HG03139 (cell line): ENCODE data around the gene PIMREG.
A peak's percentile ranks its signal among the peaks of the same experiment; 100 is the strongest.

Source experiments
- ATAC-seq: cut with Tn5 transposase; IDR thresholded peaks from one replicate; pipeline ENCODE4 v1.9.1; 2021; ENCODE audit not compliant: unreplicated experiment

PIMREG gene

GRCh38 chr17:6443692-6444570, at the start of gene PIMREG:
TSS of gene PIMREG (plus strand) at chr17:6444455. CDS start at chr17:6445111, 656 bp downstream.
- peak; percentile 86 for ATAC-seq

- no peak for ATAC-seq
Observed at GRCh38 chr17:6398955-6399354, 45.3 kb upstream of the PIMREG start.

- no peak for ATAC-seq
Observed at GRCh38 chr17:6402258-6402657, 42.0 kb upstream of the PIMREG start.

GRCh38 chr17:6408276-6408675, 36.0 kb upstream of the PIMREG start:
- ATAC-seq, result no peak

GRCh38 chr17:6408735-6409134, 35.5 kb upstream of the PIMREG start:
- no peak for ATAC-seq

GRCh38 chr17:6413065-6413464, 31.2 kb upstream of the PIMREG start:
- ATAC-seq, result no peak

- no peak for ATAC-seq
Observed at GRCh38 chr17:6415616-6416015, 28.6 kb upstream of the PIMREG start.

GRCh38 chr17:6420173-6420641, 24.0 kb upstream of the PIMREG start:
- ATAC-seq, result no peak

GRCh38 chr17:6421700-6422604, 22.3 kb upstream of the PIMREG start:
- no peak for ATAC-seq

GRCh38 chr17:6422654-6423241, 21.5 kb upstream of the PIMREG start:
- no peak for ATAC-seq

GRCh38 chr17:6423931-6424330, 20.3 kb upstream of the PIMREG start:
- ATAC-seq, result no peak

- no peak for ATAC-seq
Observed at GRCh38 chr17:6425407-6425806, 18.8 kb upstream of the PIMREG start.

- ATAC-seq, result no peak
Observed at GRCh38 chr17:6426356-6427101, 17.7 kb upstream of the PIMREG start.

GRCh38 chr17:6427279-6427781, 16.9 kb upstream of the PIMREG start:
- ATAC-seq, result no peak

GRCh38 chr17:6428207-6428965, 15.9 kb upstream of the PIMREG start:
- no peak for ATAC-seq

GRCh38 chr17:6429266-6429665, 15.0 kb upstream of the PIMREG start:
- no peak for ATAC-seq

- ATAC-seq, result no peak
Observed at GRCh38 chr17:6430769-6431168, 13.5 kb upstream of the PIMREG start.

- no peak for ATAC-seq
Observed at GRCh38 chr17:6435051-6435450, 9.2 kb upstream of the PIMREG start, which contains the start of gene AIPL1. TSS of gene AIPL1 (minus strand) at chr17:6435121. CDS start at chr17:6435104, 17 bp downstream.

GRCh38 chr17:6435968-6436367, 8.3 kb upstream of the PIMREG start:
- no peak for ATAC-seq

GRCh38 chr17:6437466-6437865, 6.8 kb upstream of the PIMREG start:
- ATAC-seq, result no peak
